Breast epithelium (tissue), 4 donors: ENCODE measurements around the gene TENM3. TPM values are rescaled to one million over a fixed set of nuclear protein-coding genes. Genes with fewer than 3 reads are reported as not detected.

Source experiments
- DNase-seq, 2 donors: peaks; one replicate each; pipeline ENCODE4 v3.0.0-alpha.2; 2019; ENCODE audit warnings: low spot score in 2 of 2
- H3K27ac ChIP-seq, 2 donors: fragments of 200-600 bp; sonication (generic) in 1 of 2; one replicate each; pipeline ENCODE4 v1.5.1; 2016 to 2019; ENCODE audit warnings: mild to moderate bottlenecking in 1 of 2
- H3K27me3 ChIP-seq, 2 donors: fragments of 200-600 bp; sonication (generic) in 1 of 2; one replicate each; pipeline versions ENCODE4 v1.5.1 to v1.6.0; 2017 to 2019; ENCODE audit warnings: control low read depth in 1 of 2, mild to moderate bottlenecking in 1 of 2
- H3K36me3 ChIP-seq: fragments of 200-600 bp; one replicate; pipeline ENCODE4 v1.5.1; 2019
- H3K4me1 ChIP-seq, 2 donors: fragments of 200-600 bp; sonication (generic); one replicate each; pipeline ENCODE4 v1.5.1; 2016 to 2019; ENCODE audit warnings: control low read depth in 1 of 2
- H3K4me3 ChIP-seq, 3 donors: fragments of 200-600 bp; sonication (generic); 1 replicate in 2 of 3; 2 replicates in 1 of 3; pipeline ENCODE4 v1.5.1; 2016 to 2019; ENCODE audit warnings: mild to moderate bottlenecking in 3 of 3, moderate library complexity in 2 of 3
- H3K9me3 ChIP-seq, 2 donors: fragments of 200-600 bp; sonication (generic) in 1 of 2; one replicate each; pipeline ENCODE4 v1.5.1; 2016 to 2019; ENCODE audit warnings: control low read depth in 1 of 2
- CTCF ChIP-seq, 3 donors: fragments of 450-650 bp; IDR thresholded peaks; one replicate each; pipeline ENCODE4 v1.5.1; 2016 to 2017; ENCODE audit warnings: antibody characterized with exemption in 3 of 3, mild to moderate bottlenecking in 3 of 3, moderate library complexity in 3 of 3
- POLR2A ChIP-seq: fragments of 450-650 bp; IDR thresholded peaks from one replicate; pipeline ENCODE4 v1.6.1; 2016; ENCODE audit warnings: antibody characterized with exemption, mild to moderate bottlenecking, moderate library complexity
- POLR2AphosphoS5 ChIP-seq, 3 donors: sonication (generic); formaldehyde crosslinking; IDR thresholded peaks; one replicate each; pipeline ENCODE4 v1.6.1; 2017; ENCODE audit warnings: antibody characterized with exemption in 3 of 3
- intact Hi-C: fragments of 100-400 bp; cut with DNase I; formaldehyde crosslinking; loops from one replicate; pipeline ENCODE4 v1.15.1; 2023; ENCODE audit warnings: low total_unique reads
- total RNA-seq, 3 donors: library from RNA; depleted of rRNA; stranded (reverse); fragments of >200 nt; gene quantifications; one replicate each; pipeline ENCODE4 v1.1.0, GENCODE V29; 2016

TENM3 gene
- total RNA-seq, 3 donors from 2014 or later, result 4.6 to 30.6 (median 8.8) TPM

- TF ChIP-seq CTCF (IDR thresholded peaks at IDR 0.05) (no peak), POLR2AphosphoS5 (IDR thresholded peaks at IDR 0.05) (no peak), POLR2A (no peak)
- Histone ChIP-seq H3K27me3 (no peaks in the 10 kb centered on the region), H3K4me1 (no peaks in the 10 kb centered on the region), H3K27ac (no peak overlapping the region), H3K4me3 (no peak overlapping the region), H3K36me3 (no peaks in the 10 kb centered on the region), H3K9me3 (no peaks in the 10 kb centered on the region)
- no peak for DNase-seq
- intact Hi-C loops, result no loop called here
Observed at GRCh38 chr4:182221987-182222386, 21.2 kb upstream of the TENM3 start.

GRCh38 chr4:182222766-182223165 is 20.4 kb upstream of the TENM3 start:
- intact Hi-C loops, result no loop called here

GRCh38 chr4:182223708-182224107 is 19.5 kb upstream of the TENM3 start:
- no peak for DNase-seq
- Histone ChIP-seq H3K27ac (no peak overlapping the region), H3K27me3 (no peaks in the 10 kb centered on the region), H3K9me3 (no peaks in the 10 kb centered on the region), H3K4me3 (no peak overlapping the region), H3K36me3 (no peaks in the 10 kb centered on the region), H3K4me1 (no peaks in the 10 kb centered on the region)
- intact Hi-C loops, result no loop called here
- TF ChIP-seq CTCF (IDR thresholded peaks at IDR 0.05) (no peak), POLR2AphosphoS5 (IDR thresholded peaks at IDR 0.05) (no peak), POLR2A (no peak)

More at GRCh38 chr4:182222766-182223165, 20.4 kb upstream of the TENM3 start:
- no peak for DNase-seq
- TF ChIP-seq POLR2AphosphoS5 (IDR thresholded peaks at IDR 0.05) (no peak), POLR2A (no peak), CTCF (IDR thresholded peaks at IDR 0.05) (no peak)
- Histone ChIP-seq H3K4me3 (no peak overlapping the region), H3K27ac (no peak overlapping the region), H3K27me3 (no peaks in the 10 kb centered on the region), H3K36me3 (no peaks in the 10 kb centered on the region), H3K4me1 (no peaks in the 10 kb centered on the region), H3K9me3 (no peaks in the 10 kb centered on the region)

GRCh38 chr4:182224192-182224850 is 18.9 kb upstream of the TENM3 start:
- H3K27me3 ChIP-seq, result no peaks in the 10 kb centered on the region
- TF ChIP-seq CTCF (IDR thresholded peaks at IDR 0.05), result no peak
- no peak for TF ChIP-seq POLR2AphosphoS5 (IDR thresholded peaks at IDR 0.05)
- TF ChIP-seq POLR2A, result no peak
- no peaks in the 10 kb centered on the region for H3K9me3 ChIP-seq
- no peak overlapping the region for H3K4me3 ChIP-seq
- H3K4me1 ChIP-seq, result no peaks in the 10 kb centered on the region
- intact Hi-C loops, result no loop called here
- no peak overlapping the region for H3K27ac ChIP-seq
- DNase-seq, result no peak
- no peaks in the 10 kb centered on the region for H3K36me3 ChIP-seq

- Histone ChIP-seq H3K9me3 (no peaks in the 10 kb centered on the region), H3K4me1 (no peaks in the 10 kb centered on the region), H3K36me3 (no peaks in the 10 kb centered on the region), H3K27me3 (peaks cover 0 to 7% of the 10 kb centered on the region in 2 donors), H3K4me3 (no peak overlapping the region), H3K27ac (no peak overlapping the region)
- intact Hi-C loops, result no loop called here
- TF ChIP-seq POLR2A (no peak), POLR2AphosphoS5 (IDR thresholded peaks at IDR 0.05) (no peak), CTCF (IDR thresholded peaks at IDR 0.05) (no peak)
- DNase-seq, result no peak
Observed at GRCh38 chr4:182225257-182225852, 17.8 kb upstream of the TENM3 start.
